ENCODE results near the gene PALLD. TPM values are rescaled to one million over a fixed set of nuclear protein-coding genes. Genes with fewer than 3 reads are reported as not detected.

Gene PALLD
- total RNA-seq, 4 donors from 2014 or later = 1,903 to 3,507 (median 2,130) TPM

GRCh38 chr4:168535689-168536088, 38.8 kb downstream of the PALLD start:
- intact Hi-C loops (cut with DNase I) = no loop called here
- H3K36me3 ChIP-seq = no peaks in the 10 kb centered on the region
- WGBS = 71% methylated on average over 5 of the region's 5 CpGs
- H3K27ac ChIP-seq (replicated peaks in 1 of 4) = no peak overlapping the region
- H3K27me3 ChIP-seq = no peaks in the 10 kb centered on the region
- no peak overlapping the region for H3K4me3 ChIP-seq
- H3K9me3 ChIP-seq = no peaks in the 10 kb centered on the region
- TF ChIP-seq CTCF (IDR thresholded peaks at IDR 0.05) (no peak), POLR2AphosphoS5 (IDR thresholded peaks at IDR 0.05) (no peak), POLR2A (IDR thresholded peaks at IDR 0.05; ENCODE audit: low read depth) (no peak), EP300 (IDR thresholded peaks at IDR 0.05) (no peak)
- DNase-seq (ENCODE audit: extremely low spot score) = no peak
- H3K4me1 ChIP-seq = peaks cover 0 to 9% (median 0%) of the 10 kb centered on the region in 4 donors

DNA sequence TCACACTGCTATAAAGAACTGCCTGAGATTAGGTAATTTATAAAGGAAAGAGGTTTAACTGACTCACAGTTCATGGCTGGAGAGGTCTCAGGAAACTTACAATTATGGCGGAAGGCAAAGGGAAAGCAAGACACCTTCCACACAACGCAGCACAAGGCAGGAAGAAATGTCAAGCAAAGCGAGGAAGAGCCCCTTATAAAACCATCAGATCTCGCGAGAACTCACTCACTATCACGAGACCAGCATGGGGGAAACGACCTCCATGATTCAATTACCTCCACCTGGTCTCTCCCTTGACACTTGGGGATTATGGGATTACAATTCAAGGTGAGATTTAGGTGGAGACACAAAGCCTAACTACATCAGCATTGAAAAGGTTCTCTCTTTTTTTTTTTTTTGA, 39.6 kb downstream of the PALLD start:
- intact Hi-C loops (cut with DNase I) = no loop called here
- TF ChIP-seq POLR2A (IDR thresholded peaks at IDR 0.05; ENCODE audit: low read depth) (no peak), EP300 (IDR thresholded peaks at IDR 0.05) (no peak), CTCF (IDR thresholded peaks at IDR 0.05) (no peak), POLR2AphosphoS5 (IDR thresholded peaks at IDR 0.05) (no peak)
- Histone ChIP-seq H3K36me3 (no peaks in the 10 kb centered on the region), H3K27ac (replicated peaks in 1 of 4) (no peak overlapping the region), H3K4me1 (peaks cover 0 to 10% (median 0%) of the 10 kb centered on the region in 4 donors), H3K27me3 (no peaks in the 10 kb centered on the region), H3K9me3 (no peaks in the 10 kb centered on the region), H3K4me3 (no peak overlapping the region)
- DNase-seq (ENCODE audit: extremely low spot score) = no peak
- 77% methylated on average over 7 of the region's 7 CpGs for WGBS

DNA sequence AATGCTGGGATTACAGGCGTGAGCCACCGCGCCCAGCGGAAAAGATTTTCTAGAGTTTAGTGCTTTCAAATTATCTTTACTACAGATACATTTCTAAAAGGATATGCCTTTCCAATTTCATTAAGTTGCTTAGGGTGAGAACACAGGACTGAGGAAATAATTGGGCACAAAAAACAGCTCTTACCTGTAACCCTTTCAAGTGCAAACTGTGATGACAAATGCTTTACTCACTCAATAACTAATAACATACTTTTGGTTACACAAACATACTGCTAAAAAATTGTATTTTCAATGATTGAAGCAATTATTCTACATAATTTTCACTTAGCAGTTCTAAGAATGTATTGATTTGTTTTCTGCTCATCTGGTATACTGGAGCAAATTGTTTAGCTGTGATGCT, 40.2 kb downstream of the PALLD start:
- H3K4me1 ChIP-seq = peaks cover 0 to 10% (median 0%) of the 10 kb centered on the region in 4 donors
- H3K36me3 ChIP-seq = no peaks in the 10 kb centered on the region
- WGBS = 99% methylated on average over 4 of the region's 4 CpGs
- no peak for DNase-seq (ENCODE audit: extremely low spot score)
- TF ChIP-seq CTCF (IDR thresholded peaks at IDR 0.05) (no peak), EP300 (IDR thresholded peaks at IDR 0.05) (no peak)
- no peak overlapping the region for H3K27ac ChIP-seq (replicated peaks in 1 of 4)
- no peaks in the 10 kb centered on the region for H3K9me3 ChIP-seq
- H3K4me3 ChIP-seq = no peak overlapping the region
- H3K27me3 ChIP-seq = no peaks in the 10 kb centered on the region
- intact Hi-C loops (cut with DNase I) = no loop called here

- Histone ChIP-seq H3K27ac (replicated peaks in 1 of 4) (no peak overlapping the region), H3K27me3 (no peaks in the 10 kb centered on the region), H3K9me3 (no peaks in the 10 kb centered on the region), H3K4me1 (peaks cover 0 to 10% (median 0%) of the 10 kb centered on the region in 4 donors), H3K36me3 (no peaks in the 10 kb centered on the region), H3K4me3 (no peak overlapping the region)
- DNase-seq (ENCODE audit: extremely low spot score) = no peak
- intact Hi-C loops (cut with DNase I) = no loop called here
- TF ChIP-seq POLR2A (IDR thresholded peaks at IDR 0.05; ENCODE audit: low read depth) = no peak
- no peak for TF ChIP-seq CTCF (IDR thresholded peaks at IDR 0.05)
- TF ChIP-seq EP300 (IDR thresholded peaks at IDR 0.05) = no peak
- TF ChIP-seq POLR2AphosphoS5 (IDR thresholded peaks at IDR 0.05) = no peak
- 57% methylated on average over 3 of the region's 3 CpGs for WGBS
Measured at GRCh38 chr4:168537571-168537970, 40.7 kb downstream of the PALLD start.

DNA sequence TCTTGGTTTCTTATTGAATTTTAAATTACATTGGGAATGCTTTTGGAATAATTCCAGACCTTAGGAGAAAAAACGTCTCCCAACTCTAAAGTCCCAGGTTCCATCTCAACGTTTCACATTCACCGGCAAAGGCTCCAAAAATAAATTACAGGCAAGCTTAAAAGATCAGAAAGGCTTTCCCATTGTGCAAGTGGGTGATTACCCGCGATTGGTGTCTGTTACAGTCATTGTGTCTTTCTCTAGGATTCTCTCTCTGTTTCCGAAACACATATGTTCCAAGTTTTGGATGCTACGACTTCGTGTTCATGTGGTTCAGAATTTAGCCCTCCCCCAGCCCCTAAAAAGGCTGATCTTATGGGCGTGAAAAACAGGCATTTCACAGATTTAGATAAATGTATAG, 41.8 kb downstream of the PALLD start:
- Histone ChIP-seq H3K4me1 (peaks cover 0 to 10% (median 0%) of the 10 kb centered on the region in 4 donors), H3K9me3 (no peaks in the 10 kb centered on the region), H3K4me3 (no peak overlapping the region), H3K36me3 (no peaks in the 10 kb centered on the region), H3K27me3 (no peaks in the 10 kb centered on the region), H3K27ac (replicated peaks in 1 of 4) (no peak overlapping the region)
- TF ChIP-seq EP300 (IDR thresholded peaks at IDR 0.05) = no peak
- TF ChIP-seq POLR2A (IDR thresholded peaks at IDR 0.05; ENCODE audit: low read depth) = no peak
- intact Hi-C loops (cut with DNase I) = no loop called here
- no peak for DNase-seq (ENCODE audit: extremely low spot score)
- WGBS = 83% methylated on average over 9 of the region's 9 CpGs
